HepG2 (cell line): ENCODE results near the gene GFER. TPM values are rescaled to one million over a fixed set of nuclear protein-coding genes. Genes with fewer than 3 reads are reported as not detected.

ENCODE experiments used
- ATAC-seq: fragments of 200-7000 bp; cut with Tn5 transposase; 3 replicates; pipeline ENCODE4 v1.9.1; 2020; ENCODE audit warnings: mild to moderate bottlenecking, moderate library complexity
- BruUV-seq: library from RNA; stranded (reverse); fragments of 400-500 nt; replicated peaks from 2 replicates; lab custom pipeline; 2021; lab: Mats Ljungman, UMichigan
- CTCF ChIA-PET: fragments of 300-600 bp; formaldehyde crosslinking; extraction: SDS; loops from one replicate; lab custom pipeline; 2021; ENCODE audit warnings: low total read pairs, inconsistent platforms, low intra/inter-chr PET ratio; lab: Yijun Ruan, JAX
- POLR2A ChIA-PET: fragments of 350-600 bp; sonication (Branson Sonifier 250); formaldehyde crosslinking; loops from one replicate; lab custom pipeline; 2020; ENCODE audit warnings: antibody characterized with exemption, inconsistent platforms; lab: Yijun Ruan, JAX
- DNase-seq: peaks from one replicate; pipeline ENCODE4 v3.0.0-alpha.2; 2015; ENCODE audit warnings: low spot score
- FAIRE-seq: peaks from 3 replicates; lab custom pipeline; 2011; peaks lifted over from hg19 to GRCh38; lab: Jason Lieb, UNC
- H2AFZ ChIP-seq: one replicate; pipeline ENCODE4 v1.6.1; 2011; ENCODE audit warnings: low read length, inconsistent platforms
- H3K27ac ChIP-seq: fragments of 300-600 bp; 3 replicates; pipeline ENCODE4 v1.8.0; 2011; ENCODE audit warnings: mixed run types, mild to moderate bottlenecking, mixed read lengths, low read length, inconsistent platforms; ENCODE audit not compliant: insufficient read depth; ENCODE audit errors: extremely low read length
- H3K27me3 ChIP-seq, 2 experiments: fragments of 200-600 bp in 1 of 2; 2 replicates in 1 of 2; 3 replicates in 1 of 2; pipeline versions ENCODE4 v1.6.0 to v1.8.0; 2011; ENCODE audit warnings: low read length in 2 of 2, mild to moderate bottlenecking in 2 of 2, moderate library complexity in 2 of 2, inconsistent platforms in 1 of 2; ENCODE audit not compliant: insufficient read depth in 2 of 2, control insufficient read depth in 1 of 2
- H3K36me3 ChIP-seq, 2 experiments: fragments of 200-600 bp in 1 of 2; replicated peaks in 1 of 2; 2 replicates in 1 of 2; 3 replicates in 1 of 2; pipeline versions ENCODE4 v1.5.1 to v1.8.0; 2011; ENCODE audit warnings: low read length in 2 of 2, inconsistent platforms in 1 of 2; ENCODE audit not compliant: insufficient read depth in 2 of 2, control insufficient read depth in 1 of 2
- H3K4me1 ChIP-seq: 2 replicates; pipeline ENCODE4 v1.5.1; 2012; ENCODE audit warnings: low read length, inconsistent platforms; ENCODE audit not compliant: insufficient read depth
- H3K4me2 ChIP-seq: 2 replicates; pipeline ENCODE4 v1.6.0; 2011; ENCODE audit warnings: low read depth, low read length, inconsistent platforms
- H3K4me3 ChIP-seq, 3 experiments: fragments of 200-600 bp in 1 of 3; sonication (generic), shearing (Covaris generic) in 1 of 3; replicated peaks in 1 of 3; 2 replicates each; pipeline ENCODE4 v1.5.1; 2011 to 2016; ENCODE audit warnings: low read length in 3 of 3, inconsistent platforms in 2 of 3, low read depth in 2 of 3, mild to moderate bottlenecking in 2 of 3, control low read depth in 1 of 3, mixed read lengths in 1 of 3; ENCODE audit not compliant: insufficient read depth in 1 of 3
- H3K79me2 ChIP-seq: one replicate; pipeline ENCODE4 v1.6.1; 2011; ENCODE audit warnings: low read length, inconsistent platforms; ENCODE audit not compliant: insufficient read depth
- H3K9ac ChIP-seq: 2 replicates; pipeline ENCODE4 v1.6.0; 2011; ENCODE audit warnings: mild to moderate bottlenecking, low read depth, low read length, inconsistent platforms; ENCODE audit not compliant: insufficient read depth
- H3K9me3 ChIP-seq: 2 replicates; pipeline ENCODE4 v1.5.1; 2012; ENCODE audit warnings: mild to moderate bottlenecking, low read length
- H4K20me1 ChIP-seq: 2 replicates; pipeline ENCODE4 v1.6.0; 2011; ENCODE audit warnings: inconsistent platforms, mild to moderate bottlenecking, low read length, moderate library complexity; ENCODE audit not compliant: insufficient read depth
- AGO2 ChIP-seq: fragments of 200-400 bp; formaldehyde crosslinking; optimal IDR thresholded peaks from 2 replicates; pipeline ENCODE3; 2017; ENCODE audit warnings: mild to moderate bottlenecking, low read depth, low read length, moderate library complexity
- ARID2 ChIP-seq: sonication (generic); formaldehyde crosslinking; IDR thresholded peaks from 2 replicates; pipeline ENCODE4 v1.8.1; 2022; ENCODE audit warnings: mild to moderate bottlenecking, missing genetic modification reagents, borderline replicate concordance
- ATF3 ChIP-seq: sonication (generic); formaldehyde crosslinking; IDR thresholded peaks from 2 replicates; pipeline ENCODE4 v1.4.0; 2020; ENCODE audit warnings: missing genetic modification reagents
- CEBPB ChIP-seq: IDR thresholded peaks from 2 replicates; pipeline ENCODE4 v1.6.1; 2011; ENCODE audit warnings: low read depth, low read length, improper control_type of control experiment, borderline replicate concordance
- HCFC1 ChIP-seq: fragments of 150-350 bp; IDR thresholded peaks from 2 replicates; pipeline ENCODE4 v1.6.1; 2014; ENCODE audit warnings: low read depth, low read length
- MAZ ChIP-seq, 2 experiments: sonication (generic) in 1 of 2; formaldehyde crosslinking in 1 of 2; IDR thresholded peaks; 2 replicates each; pipeline versions ENCODE4 v1.5.0 to v1.6.1; 2012 to 2020; ENCODE audit warnings: low read depth in 2 of 2, mild to moderate bottlenecking in 2 of 2, borderline replicate concordance in 1 of 2, improper control_type of control experiment in 1 of 2, low read length in 1 of 2, missing genetic modification reagents in 1 of 2, moderate library complexity in 1 of 2
- PAWR ChIP-seq: sonication (generic); formaldehyde crosslinking; IDR thresholded peaks from 2 replicates; pipeline ENCODE4 v1.4.0; 2020; ENCODE audit warnings: missing genetic modification reagents, mild to moderate bottlenecking, borderline replicate concordance
- RBFOX2 ChIP-seq: fragments of 200-400 bp; formaldehyde crosslinking; IDR thresholded peaks from 2 replicates; pipeline ENCODE4 v1.6.1; 2017; ENCODE audit warnings: low read depth, mild to moderate bottlenecking, low read length
- SIX1 ChIP-seq: sonication (generic); formaldehyde crosslinking; IDR thresholded peaks from 2 replicates; pipeline ENCODE4 v1.4.0; 2020; ENCODE audit warnings: missing genetic modification reagents, borderline replicate concordance
- ZBTB38 ChIP-seq: sonication (generic); formaldehyde crosslinking; IDR thresholded peaks from 2 replicates; pipeline ENCODE4 v1.5.1; 2020; ENCODE audit warnings: mild to moderate bottlenecking, missing genetic modification reagents
- ZNF234 ChIP-seq: sonication (generic); formaldehyde crosslinking; conservative IDR thresholded peaks from 2 replicates; pipeline ENCODE4 v1.5.1; 2020; ENCODE audit warnings: mild to moderate bottlenecking, missing genetic modification reagents
- ZNF570 ChIP-seq: sonication (generic); formaldehyde crosslinking; IDR thresholded peaks from 2 replicates; pipeline ENCODE4 v1.4.0; 2020; ENCODE audit warnings: mild to moderate bottlenecking, missing genetic modification reagents, borderline replicate concordance
- WGBS: methylation state at CpG from one replicate; pipeline ENCODE4 v1.1.6; 2017; ENCODE audit warnings: low lambda C conversion rate; 5-methylcytosine and 5-hydroxymethylcytosine counted together
- in situ Hi-C: cut with HindIII; loops from 2 replicates; pipeline ENCODE4 v1.10.0; 2017; ENCODE audit warnings: low pct_unique_long_range_greater_than_20kb; ENCODE audit not compliant: extremely low pct_ligation_motif_present
- intact Hi-C: fragments of 100-400 bp; cut with micrococcal nuclease; formaldehyde crosslinking; loops from one replicate; pipeline ENCODE4 v1.10.0; 2022; ENCODE audit not compliant: unreplicated experiment
- polyA plus RNA-seq, 8 experiments: library from polyadenylated mRNA; depleted of rRNA in 3 of 8; stranded (reverse) in 7 of 8; unstranded in 1 of 8; fragments of >200 nt; fragmentation: Illumina TruSeq in 4 of 8; extraction: Trizol in 4 of 8; gene quantifications; 2 replicates each; pipeline versions ENCODE4 v1.2.1 to v1.2.3, GENCODE V29; 2011 to 2016; ENCODE audit warnings: low read depth in 4 of 8, missing spikeins in 1 of 8, mixed read lengths in 1 of 8; ENCODE audit not compliant: insufficient read depth in 1 of 8
- total RNA-seq, 5 experiments: library from RNA; depleted of rRNA; stranded (reverse); fragments of >200 nt; fragmentation: Illumina TruSeq; extraction: Trizol; gene quantifications; 2 replicates each; pipeline ENCODE4 v1.2.3, GENCODE V29; 2016; ENCODE audit warnings: low read depth in 1 of 5

Gene GFER
- total and polyA plus RNA-seq, 2 of the 13 experiments (the other 11 are each of a cell fraction or from before 2014, with no cell fraction given), result 28.6 to 71.7 TPM

GRCh38 chr16:1938910-1939309, 45.1 kb upstream of the GFER start:
- FAIRE-seq (no peak), DNase-seq (no peak), ATAC-seq (no peak)
- Histone ChIP-seq H2AFZ (no peak overlapping the region), H3K36me3 (peaks cover 7 to 24% of the 10 kb centered on the region in 2 experiments; a peak in 3 of 5 replicates), H3K27ac (peak overlapping the region; percentile 96), H3K9ac (no peak overlapping the region), H3K4me2 (no peak overlapping the region), H3K9me3 (no peaks in the 10 kb centered on the region), H3K27me3 (no peaks in the 10 kb centered on the region), H3K4me1 (peaks cover 76% of the 10 kb centered on the region), H3K4me3 (no peak overlapping the region), H4K20me1 (no peaks in the 10 kb centered on the region; the same call in 1 of the 2 replicates), H3K79me2 (peaks cover 26% of the 10 kb centered on the region)
- intact Hi-C loops (no loop called here), in situ Hi-C loops (no loop called here)
- CTCF ChIA-PET, result no interaction called here
- BruUV-seq, result no TSS peak
- peak; percentile 27 for TF ChIP-seq AGO2
- no peak for TF ChIP-seq CEBPB
- no peak for TF ChIP-seq ARID2 (CRISPR knock-in tag)
- TF ChIP-seq ZBTB38 (CRISPR knock-in tag), result 0 out of 2 replicates have a peak, but pooled peaks have one; percentile 12
- TF ChIP-seq MAZ (IDR thresholded peaks at IDR 0.05; ENCODE audit: borderline replicate concordance, low read depth, low read length), result no peak
- no peak for TF ChIP-seq MAZ (CRISPR knock-in tag; IDR thresholded peaks at IDR 0.05; ENCODE audit: low read depth)
- TF ChIP-seq HCFC1, result no peak
- TF ChIP-seq SIX1 (CRISPR knock-in tag), result no peak
- no peak for TF ChIP-seq ZNF570
- TF ChIP-seq ZNF234, result no peak
- no peak for TF ChIP-seq PAWR
- 0 out of 2 replicates have a peak, but pooled peaks have one; percentile 21 for TF ChIP-seq RBFOX2
- TF ChIP-seq ATF3 (CRISPR knock-in tag), result no peak
- WGBS, result 94% methylated on average over 17 of the region's 17 CpGs
- POLR2A ChIA-PET, result interaction anchor here (3.1 to 5.8 kb wide), 2 partner anchors 13 to 26 kb away, joined by 26 to 131 read pairs; partner anchors contain the start of genes RNF151 and RPS2
